C1 segment of cervical spinal cord (tissue), 14 donors: ENCODE measurements around the gene SH2D4B.
"Not testable (repeated sequence)": the region's sequence is repeated elsewhere in the genome, so short reads cannot be mapped to it uniquely, and the experiment has no call there.

Experiments
- DNase-seq, 14 donors: peaks; one replicate each; lab custom pipeline; 2025; lab: John Stamatoyannopoulos, UW

Gene SH2D4B

DNA sequence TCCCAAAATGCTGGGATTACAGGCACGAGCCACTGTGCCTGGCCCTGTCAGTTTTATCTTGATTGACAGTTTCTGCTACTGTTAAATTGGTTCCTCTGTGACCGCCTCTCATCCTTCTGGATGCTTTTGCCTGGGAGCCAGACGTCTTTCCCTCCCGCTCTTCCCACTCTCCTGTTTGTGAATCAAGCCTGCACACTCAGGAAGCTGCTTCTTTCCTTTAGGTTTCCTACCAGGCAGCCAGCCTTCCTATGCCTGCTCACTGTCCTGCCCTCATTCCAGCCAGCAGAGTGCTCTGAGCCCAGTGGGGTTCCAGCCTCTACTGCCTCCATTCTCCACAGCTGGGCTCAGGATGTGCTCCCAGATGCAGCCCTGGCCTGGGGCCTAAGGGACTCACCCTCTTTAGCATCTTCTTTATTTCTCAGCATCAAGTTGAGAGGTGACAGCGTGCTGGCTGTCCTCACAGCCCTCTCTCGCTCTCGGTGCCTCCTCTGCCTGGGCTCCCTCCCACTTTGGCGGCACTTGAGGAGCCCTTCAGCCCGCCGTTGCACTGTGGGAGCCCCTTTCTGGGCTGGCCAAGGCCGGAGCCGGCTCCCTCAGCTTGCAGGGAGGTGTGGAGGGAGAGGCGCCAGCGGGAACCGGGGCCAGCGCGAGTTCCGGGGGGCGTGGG, 5.1 kb downstream of the SH2D4B start:
- DNase-seq = no peak

DNA sequence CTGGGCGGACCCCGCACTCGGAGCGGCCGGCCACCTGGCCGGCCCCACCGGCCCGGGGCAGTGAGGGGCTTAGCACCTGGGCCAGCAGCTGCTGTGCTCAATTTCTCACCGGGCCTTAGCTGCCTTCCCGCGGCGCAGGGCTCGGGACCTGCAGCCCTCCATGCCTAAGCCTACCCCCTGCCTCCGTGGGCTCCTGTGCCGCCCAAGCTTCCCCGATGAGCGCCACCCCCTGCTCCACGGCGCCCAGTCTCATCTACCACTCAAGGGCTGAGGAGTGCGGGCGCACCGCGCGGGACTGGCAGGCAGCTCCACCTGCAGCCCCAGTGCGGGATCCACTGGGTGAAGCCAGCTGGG, 5.6 kb downstream of the SH2D4B start:
- not testable (repeated sequence) for DNase-seq

DNA sequence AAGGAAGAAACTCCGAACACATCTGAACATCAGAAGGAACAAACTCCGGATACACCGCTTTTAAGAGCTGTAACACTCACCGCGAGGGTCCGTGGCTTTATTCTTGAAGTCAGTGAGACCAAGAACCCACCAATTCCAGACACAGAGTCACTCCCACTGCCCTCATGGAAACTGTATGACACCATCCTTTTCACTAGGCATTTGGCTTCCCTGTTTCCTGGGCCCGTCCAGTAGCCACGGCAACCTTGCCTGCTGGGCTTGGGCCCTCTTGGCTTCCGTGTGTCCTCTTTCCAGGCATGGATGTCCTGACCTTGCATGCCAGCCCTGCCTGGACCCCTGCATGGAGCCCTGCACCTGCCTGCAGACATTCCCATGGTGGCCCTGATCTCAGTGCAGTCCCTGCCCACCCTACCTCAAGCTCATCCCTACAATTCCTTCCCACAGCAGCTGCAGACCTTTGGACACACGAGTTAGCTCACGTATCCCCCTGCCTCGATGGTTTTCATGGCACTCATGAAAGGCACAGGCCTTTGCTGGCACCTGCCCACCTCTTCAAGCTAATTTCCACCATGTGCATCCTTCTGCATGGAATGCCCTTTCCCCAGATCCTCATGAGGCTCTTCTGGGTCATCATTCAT, 6.7 kb downstream of the SH2D4B start:
- DNase-seq = no peak

DNA sequence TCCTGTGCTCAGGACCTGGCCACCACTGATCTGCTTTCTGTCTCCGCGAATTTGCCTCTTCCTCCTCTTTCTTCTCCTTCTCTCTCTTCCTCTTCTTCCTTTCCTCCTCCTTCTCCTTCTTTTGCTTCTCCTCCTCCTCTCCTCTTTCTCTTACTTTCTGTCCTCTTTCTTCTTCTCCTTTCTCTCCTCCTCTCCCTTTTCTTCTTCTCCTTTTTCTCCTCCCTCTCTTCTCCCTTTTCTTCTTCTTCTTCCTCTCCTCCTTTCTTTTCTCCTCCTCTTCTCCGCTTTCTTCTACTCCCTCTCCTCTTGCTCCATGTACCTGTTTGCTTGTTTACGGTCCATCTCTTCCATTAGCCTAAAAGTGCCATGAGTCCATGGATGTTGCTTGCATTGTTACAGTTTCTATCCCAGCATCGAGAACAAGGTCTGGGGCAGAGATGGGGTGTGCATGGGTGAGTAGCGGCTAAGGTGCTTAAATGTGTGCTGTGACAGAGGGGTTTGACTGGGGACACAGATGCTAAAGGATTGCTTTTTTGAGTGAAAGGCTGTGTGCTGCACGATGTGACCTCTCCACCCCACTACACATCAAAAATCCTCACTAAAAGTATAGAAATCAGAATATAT, 7.7 kb downstream of the SH2D4B start:
- no peak for DNase-seq

DNA sequence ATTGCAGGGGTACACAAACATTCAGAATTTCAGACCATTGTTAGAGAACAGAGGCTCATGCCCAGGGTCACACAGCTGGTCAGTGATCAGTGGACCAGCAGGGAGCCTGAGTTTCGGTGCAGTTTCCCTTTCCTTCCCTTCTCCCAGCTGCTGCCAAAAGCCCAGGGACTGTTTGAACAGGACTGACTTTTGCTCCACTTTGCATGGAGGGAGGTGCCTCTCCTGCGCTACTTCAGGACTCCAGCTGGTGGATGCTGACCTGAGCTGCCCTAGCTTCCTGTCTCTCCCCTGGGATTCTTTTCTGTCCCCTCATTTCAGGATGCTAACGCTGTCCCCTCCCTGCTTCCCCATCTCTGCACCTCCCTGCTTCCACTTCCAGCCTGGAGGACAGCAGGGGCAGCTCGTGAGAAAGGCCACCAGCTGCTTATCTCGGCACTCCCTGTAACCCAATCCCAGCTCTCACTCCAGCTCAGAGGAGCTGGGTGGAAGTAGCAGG, 14.5 kb downstream of the SH2D4B start:
- DNase-seq = no peak

DNA sequence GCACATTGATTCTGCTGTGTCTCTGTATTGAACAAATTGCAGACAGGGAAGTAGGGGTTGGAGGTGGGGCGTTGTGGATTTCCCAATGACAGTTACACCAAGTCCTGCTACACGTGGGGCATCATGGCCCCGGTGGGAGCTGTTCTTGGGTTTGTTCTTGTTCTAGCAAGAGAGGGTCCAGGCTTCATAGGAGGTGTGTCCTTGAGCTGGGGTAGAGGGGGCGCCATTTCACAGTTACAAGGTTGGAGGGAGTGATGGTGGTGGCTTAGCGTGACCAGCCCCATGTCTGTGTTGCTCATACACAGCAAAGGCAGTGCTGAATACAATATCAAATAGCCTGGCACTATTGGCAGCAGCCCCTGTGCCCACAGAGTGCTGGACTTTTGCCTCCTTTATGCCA, 15.7 kb downstream of the SH2D4B start:
- DNase-seq = no peak

DNA sequence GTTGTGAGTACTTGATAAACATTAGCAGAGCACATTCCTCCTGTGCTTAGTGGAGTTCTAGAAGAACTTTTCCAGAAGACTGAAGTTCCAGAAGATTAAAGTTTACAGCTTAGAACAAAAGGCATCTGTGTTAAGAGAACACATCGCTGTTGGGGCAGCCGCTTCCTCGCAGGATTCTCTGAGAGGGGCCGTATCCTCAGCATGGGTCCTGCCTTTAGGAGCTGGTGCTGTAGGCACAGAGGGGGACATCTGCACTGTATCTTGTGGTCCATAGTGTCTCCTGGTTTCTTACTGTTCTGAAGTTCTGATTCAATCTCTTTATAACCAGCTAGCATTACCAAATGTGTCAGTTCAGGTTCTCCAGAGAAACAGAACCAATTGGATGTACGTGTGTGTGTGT, 16.3 kb downstream of the SH2D4B start:
- no peak for DNase-seq

DNA sequence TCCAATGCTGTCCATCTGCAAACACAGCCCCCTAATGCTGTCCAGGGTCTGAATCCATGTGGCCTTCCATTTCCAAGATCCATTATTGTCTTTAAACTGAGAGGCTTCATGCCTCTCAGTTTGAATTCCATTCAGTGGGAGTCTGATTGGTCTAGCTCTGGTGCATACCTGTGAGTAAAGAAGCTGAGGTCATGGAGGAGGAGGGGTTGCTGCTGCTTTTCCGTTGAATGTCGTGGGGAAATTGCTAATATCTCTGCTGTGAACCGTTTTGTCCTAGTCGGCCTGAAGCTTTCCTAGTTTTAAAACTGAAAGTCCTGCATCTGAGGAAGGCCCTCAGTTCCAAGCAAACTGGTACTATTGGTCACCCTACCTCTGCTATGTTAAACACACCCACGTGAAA, 17.7 kb downstream of the SH2D4B start:
- DNase-seq = no peak

DNA sequence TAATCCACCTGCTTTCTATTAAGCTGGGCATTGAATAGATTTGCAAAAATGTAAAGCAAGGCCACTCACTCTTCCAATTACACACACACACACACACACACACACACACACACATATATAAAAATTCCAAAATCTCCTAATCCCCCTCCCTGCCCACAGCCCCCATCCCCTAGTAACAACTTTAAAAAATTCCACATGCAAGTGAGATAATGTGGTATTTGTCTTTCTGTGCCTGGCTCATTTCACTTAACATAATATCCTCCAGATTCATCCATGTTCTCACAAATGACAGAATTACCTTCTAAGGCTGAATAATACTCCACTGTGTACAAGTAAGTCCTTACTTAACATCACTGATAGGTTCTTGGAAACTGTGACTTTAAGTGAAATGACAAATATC, 24.2 kb downstream of the SH2D4B start:
- no peak for DNase-seq

DNA sequence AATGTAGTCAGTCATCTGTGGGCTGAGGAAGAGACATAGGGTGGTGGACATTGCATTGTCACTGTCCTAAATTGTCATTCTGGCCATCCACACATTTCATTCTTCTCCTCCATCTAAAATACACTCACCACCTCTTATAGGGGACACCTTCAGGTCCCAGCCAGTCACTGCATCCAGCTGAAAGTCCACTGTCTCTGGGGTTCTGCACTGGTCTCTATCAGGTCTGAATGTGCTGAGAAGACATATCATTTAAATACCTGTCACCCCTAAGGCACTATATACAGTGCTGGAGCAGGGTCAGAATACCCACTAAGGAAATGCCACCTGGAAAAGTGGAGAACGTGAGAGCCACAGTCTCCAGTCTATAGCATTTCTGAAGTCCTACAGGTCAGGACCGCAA, 29.6 kb downstream of the SH2D4B start:
- no peak for DNase-seq

DNA sequence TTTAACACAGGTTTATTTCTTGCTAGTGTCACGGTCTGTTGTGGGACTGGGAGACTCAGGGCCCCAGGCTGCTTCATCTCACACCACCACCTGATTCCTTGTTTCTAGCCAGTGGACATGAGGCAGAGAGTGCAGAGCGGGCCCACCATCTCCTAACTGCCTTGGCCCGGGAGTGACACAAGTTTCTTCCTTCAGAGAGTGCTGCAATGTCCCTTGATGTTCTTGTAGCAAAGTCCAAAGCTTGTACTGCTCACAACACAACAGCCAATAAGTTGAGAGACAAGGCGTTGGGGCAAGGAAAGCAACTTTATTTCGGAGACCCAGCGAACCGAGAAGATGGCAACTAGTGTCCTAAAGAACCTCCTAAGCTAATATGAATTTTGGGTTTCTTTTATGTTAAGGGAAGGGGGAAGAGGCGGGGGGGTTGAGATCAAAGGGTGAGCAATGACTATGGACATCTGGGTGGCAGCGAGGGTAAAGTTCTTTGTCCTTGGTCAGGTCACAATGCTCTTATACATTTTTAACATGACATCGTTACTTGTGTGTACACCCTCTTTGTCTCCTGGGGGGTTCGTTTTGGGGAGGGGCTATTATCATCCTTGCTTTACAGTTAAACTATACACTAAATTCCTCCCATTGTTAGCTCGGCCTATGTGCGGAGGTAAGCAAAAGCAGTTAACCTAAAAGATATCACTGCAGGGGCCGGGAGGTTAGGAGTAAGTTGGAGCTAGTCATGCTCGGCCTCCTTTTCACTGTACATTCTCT, 31.6 kb downstream of the SH2D4B start:
- no peak for DNase-seq

DNA sequence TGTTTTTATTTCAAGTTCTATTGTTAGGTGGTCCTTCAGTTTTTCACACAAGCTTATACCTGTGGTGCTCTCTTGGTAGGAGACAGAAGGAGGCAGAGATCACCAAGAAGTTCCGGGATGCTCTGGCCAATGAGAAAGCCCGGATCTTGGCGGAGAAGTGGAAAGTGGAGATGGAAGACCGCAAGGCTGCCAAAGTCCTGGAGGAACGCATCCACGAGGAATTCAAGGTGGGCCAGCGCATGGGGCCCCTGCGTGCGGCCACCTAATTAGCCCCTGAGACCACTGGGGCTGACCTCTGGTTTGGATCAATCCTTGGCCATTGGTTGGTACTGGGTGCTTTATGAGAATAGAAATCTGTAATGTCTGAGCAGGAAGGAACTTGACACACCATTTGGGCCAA, 33.6 kb downstream of the SH2D4B start:
- DNase-seq = no peak

DNA sequence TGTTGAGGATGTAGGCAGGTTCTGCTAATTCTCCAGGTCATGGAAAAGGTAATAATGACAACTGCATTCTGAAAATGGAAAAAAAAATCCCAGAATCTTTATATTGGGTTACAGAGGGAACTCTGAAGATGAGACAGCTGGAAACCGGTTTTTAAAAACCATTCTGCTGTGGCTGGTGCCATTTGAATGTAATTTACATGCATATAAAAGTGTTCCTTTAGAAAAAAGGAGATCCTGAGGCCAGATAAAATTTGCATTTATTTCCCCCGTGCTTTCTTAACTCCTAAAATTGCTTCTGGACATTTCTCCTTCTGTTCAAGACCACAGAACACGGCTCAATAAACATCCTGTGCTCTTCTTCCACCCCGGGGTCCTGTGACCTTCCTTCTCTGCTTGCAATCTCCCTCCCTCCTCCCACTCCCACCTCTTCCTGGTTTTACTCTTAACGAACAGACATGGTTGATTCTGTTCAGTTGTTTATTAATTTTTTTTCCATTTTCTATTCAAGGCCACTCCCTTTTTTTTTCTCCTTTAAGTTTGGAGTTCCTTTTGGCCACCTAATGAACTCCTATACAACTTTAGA, 41.6 kb downstream of the SH2D4B start:
- no peak for DNase-seq

DNA sequence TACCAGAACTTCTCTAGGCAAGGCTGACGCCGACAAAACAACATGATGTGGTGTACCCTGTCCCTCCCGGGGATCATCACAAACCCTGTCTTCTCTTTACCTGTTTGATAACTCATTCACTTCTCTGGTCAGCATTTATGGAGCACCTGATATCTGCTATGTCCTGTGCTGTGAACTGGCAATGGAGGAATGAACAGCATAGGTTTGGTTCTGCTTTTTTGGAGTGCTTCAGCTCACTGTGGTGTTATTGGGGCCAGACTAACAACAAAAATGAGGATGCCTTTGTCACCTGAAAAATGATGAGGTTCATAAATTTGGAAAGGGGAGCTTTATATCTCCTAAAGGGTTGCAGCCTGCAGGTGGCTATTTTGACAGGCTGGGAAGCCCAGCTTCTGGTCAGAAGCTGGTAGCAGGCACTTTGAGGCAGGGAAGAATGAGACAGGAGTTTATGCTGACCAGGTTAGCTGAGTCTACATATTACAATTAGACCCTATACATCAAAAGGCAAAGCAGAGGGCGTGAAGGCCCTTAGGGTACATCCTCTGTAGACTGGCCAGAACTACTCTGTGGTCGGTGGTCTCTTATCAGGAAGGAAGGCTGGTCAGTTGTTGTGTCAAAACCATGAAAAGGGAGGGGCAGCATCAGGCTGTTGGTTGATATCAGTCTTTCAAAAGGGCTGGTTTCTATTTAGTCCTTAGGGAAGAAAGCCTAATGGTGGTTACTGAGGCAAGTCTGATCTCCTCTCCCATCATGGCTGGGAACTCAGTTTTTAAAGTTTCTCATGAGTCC, 42.3 kb downstream of the SH2D4B start:
- DNase-seq = no peak

DNA sequence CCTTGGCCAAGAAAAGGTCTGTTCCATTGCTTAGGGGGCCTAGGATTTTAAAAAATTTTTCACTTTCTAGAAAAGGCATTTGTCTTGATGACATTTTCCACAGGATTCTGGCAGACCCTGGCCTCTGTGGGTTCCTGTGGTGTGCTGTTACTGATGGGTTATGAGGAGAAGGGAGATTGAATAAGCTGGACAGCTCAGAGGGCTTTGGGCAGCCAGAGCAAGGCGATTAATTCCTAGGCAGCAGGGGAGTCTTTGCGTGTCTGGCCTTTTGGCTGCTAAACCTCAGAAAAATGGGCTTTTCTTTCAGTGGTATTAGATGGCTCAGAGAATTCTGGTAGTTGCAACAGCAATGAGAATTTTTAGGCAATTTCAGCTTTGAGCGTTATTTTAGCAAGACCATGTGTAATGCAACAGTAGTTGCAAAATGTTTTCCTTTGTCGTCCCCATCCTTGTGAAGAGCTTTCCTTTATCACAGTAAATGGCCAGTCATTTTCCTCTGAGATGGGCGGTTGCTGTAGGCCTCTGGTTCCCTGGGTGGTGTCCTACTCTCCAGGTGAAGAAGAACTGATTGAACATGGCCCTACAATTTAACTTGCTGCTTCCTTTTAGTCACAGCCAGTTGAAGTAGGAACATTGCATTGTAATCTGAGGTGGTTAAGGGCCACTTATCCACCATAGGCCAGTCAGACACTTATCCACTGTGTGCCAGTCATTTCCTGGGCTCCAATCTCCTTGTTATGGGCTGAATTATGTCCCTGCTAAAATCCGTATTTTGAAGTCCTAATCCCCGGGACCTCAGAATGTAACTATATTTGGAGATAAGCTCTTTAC, 43.2 kb downstream of the SH2D4B start:
- DNase-seq = no peak

DNA sequence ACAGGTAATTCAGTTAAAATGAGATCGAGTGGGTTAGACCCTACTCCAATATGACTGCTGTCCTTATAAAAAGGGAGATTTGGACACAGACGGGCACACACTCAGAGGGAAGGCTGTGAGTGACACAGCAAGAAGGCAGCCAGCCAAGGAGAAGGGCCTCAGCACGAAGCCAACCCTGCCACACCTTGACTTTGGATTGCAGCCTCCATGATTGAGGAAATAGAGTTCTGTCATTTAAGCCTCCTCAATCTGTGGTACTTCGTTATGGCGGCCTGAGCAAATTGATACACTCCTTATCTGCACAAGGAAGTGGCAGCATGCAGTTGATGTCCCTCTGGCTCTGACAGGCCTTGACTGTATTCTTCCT, 43.8 kb downstream of the SH2D4B start:
- no peak for DNase-seq

DNA sequence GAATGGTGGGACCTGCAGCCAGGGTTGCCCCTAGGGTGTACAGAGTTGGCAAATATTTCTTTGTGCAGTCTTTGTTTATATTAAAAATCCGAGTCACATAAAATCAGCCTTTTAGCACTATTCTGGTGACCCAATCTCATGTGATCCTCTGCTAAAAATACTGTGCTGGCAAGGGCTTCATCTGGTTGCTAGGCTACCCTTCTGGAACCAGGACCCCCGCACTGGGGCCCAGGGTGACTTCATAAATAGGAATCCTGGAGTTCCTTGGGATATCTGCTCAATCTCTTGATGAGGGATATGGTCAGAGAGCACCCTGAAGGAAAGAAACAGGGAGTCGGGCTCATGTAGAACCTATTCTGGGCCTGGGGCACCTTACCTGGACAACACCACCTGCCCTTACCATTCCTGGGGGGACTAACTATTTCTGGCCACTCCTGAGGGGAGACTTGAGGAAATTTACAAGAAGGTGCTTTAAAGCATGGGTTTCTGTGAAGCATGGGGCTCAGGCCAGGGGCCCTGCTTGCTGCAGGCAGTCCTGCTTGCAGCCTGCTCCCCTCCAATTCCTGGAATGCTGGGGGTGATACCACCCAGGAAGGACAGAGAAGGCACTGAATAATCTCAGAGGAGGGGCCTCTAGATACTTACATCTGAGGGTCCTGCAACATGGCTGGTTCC, 44.7 kb downstream of the SH2D4B start:
- DNase-seq = no peak

DNA sequence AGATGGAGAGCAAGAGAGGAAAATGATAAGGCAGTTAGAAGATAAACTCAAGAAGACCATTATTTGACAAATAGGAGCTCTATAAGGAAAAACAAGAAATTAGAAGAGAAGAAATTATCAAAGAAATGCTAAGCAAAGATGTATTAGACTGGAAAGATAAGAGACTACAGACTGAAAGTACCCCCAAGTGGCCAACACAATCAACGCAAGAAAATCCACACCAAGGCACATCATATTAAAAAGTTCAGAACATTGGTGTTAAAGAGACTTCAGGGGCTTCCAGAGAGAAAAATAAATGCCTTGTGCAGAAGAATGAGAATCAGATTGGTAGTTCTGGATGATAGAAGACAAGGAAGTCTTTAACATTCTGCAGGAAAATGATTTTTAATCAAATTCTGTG, 46.0 kb downstream of the SH2D4B start:
- no peak for DNase-seq

DNA sequence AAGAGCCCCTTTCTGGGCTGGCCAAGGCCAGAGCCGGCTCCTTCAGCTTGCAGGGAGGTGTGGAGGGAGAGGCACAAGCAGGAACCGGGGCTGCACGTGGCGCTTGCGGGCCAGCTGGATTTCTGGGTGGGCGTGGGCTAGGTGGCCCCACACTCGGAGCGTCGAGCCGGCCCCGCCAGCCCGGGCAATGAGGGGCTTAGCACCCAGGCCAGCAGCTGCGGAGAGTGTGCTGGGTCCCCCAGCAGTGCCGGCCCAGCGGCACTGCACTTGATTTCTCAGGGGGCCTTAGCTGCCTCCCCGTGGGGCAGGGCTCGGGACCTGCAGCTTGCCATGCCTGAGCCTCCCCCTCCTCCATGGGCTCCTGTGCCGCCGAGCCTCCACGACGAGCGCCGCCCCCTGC, 48.1 kb downstream of the SH2D4B start:
- DNase-seq = no peak

DNA sequence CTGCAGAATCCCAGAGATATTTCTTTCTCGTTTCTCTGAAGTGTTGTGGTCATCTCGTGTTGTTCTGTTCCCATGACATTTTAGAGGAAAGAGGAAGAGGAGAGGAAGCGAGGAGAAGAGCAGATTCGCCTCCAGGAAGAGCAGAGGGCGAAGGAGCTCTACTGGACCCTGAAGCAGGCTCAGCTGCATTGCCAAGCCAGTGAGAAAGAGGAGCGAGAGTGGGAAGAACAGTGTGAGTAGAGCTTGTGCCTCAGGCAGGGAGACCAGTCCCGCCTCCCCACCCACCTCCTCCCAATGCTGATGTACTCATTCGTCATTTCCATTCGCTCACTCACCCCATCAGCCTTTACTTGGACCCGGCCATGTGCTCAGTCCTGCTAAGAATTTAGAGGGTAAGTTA, 50.8 kb downstream of the SH2D4B start:
- DNase-seq = no peak
